K562 (cell line): ENCODE results near the gene CEP295NL. TPM values are rescaled to one million over a fixed set of nuclear protein-coding genes. Genes with fewer than 3 reads are reported as not detected.

Experiments
- ATAC-seq: fragments of 200-7000 bp; cut with Tn5 transposase; 3 replicates; pipeline ENCODE4 v1.9.1; 2020; ENCODE audit warnings: moderate library complexity
- BruUV-seq: library from RNA; stranded (reverse); fragments of 400-500 nt; replicated peaks from 2 replicates; lab custom pipeline; 2021; lab: Mats Ljungman, UMichigan
- CTCF ChIA-PET: fragments of 300-600 bp; formaldehyde crosslinking; extraction: SDS; loops from one replicate; lab custom pipeline; 2021; ENCODE audit warnings: low intra/inter-chr PET ratio; lab: Yijun Ruan, JAX
- POLR2A ChIA-PET: fragments of 300-600, 350-650 bp; sonication (Branson Sonifier 250); formaldehyde crosslinking; extraction: SDS; loops from one replicate; lab custom pipeline; 2021; ENCODE audit warnings: antibody characterized with exemption, inconsistent platforms; lab: Yijun Ruan, JAX
- DNase-seq, 4 experiments: peaks; one replicate each; pipeline versions ENCODE4 v3.0.0 to v3.0.0-alpha.2; 2011 to 2018; ENCODE audit warnings: low spot score in 3 of 4, mixed read lengths in 3 of 4; ENCODE audit errors: extremely low read depth in 1 of 4
- FAIRE-seq: peaks from 2 replicates; lab custom pipeline; 2011; peaks lifted over from hg19 to GRCh38; lab: Jason Lieb, UNC
- H2AFZ ChIP-seq: 2 replicates; pipeline ENCODE4 v1.6.0; 2011; ENCODE audit warnings: low read depth, low read length, control low read depth, inconsistent platforms
- H3K27ac ChIP-seq: fragments of 200-600 bp; 3 replicates; pipeline ENCODE4 v1.8.0; 2011; ENCODE audit warnings: low read depth, mild to moderate bottlenecking, control low read depth, inconsistent platforms, low read length, moderate library complexity, mixed read lengths; ENCODE audit errors: extremely low read depth
- H3K27me3 ChIP-seq, 2 experiments: fragments of 300-600 bp in 1 of 2; 2 replicates in 1 of 2; 3 replicates in 1 of 2; pipeline versions ENCODE4 v1.6.0 to v1.8.0; 2011; ENCODE audit warnings: inconsistent platforms in 2 of 2, low read length in 2 of 2, mild to moderate bottlenecking in 1 of 2, mixed read lengths in 1 of 2, moderate library complexity in 1 of 2; ENCODE audit not compliant: control insufficient read depth in 2 of 2, insufficient read depth in 2 of 2
- H3K36me3 ChIP-seq: fragments of 300-600 bp; 3 replicates; pipeline ENCODE4 v1.8.0; 2011; ENCODE audit warnings: mild to moderate bottlenecking, low read length, inconsistent platforms; ENCODE audit not compliant: control insufficient read depth, insufficient read depth
- H3K4me1 ChIP-seq, 2 experiments: fragments of 200-600 bp in 1 of 2; replicated peaks in 1 of 2; 2 replicates in 1 of 2; 3 replicates in 1 of 2; pipeline versions ENCODE4 v1.5.1 to v1.8.0; 2011; ENCODE audit warnings: inconsistent platforms in 2 of 2, low read length in 2 of 2, mild to moderate bottlenecking in 1 of 2, mixed read lengths in 1 of 2, moderate library complexity in 1 of 2; ENCODE audit not compliant: control insufficient read depth in 2 of 2, insufficient read depth in 2 of 2
- H3K4me2 ChIP-seq: 2 replicates; pipeline ENCODE4 v1.6.1; 2011; ENCODE audit warnings: low read length, control low read depth, inconsistent platforms, mixed read lengths; ENCODE audit not compliant: insufficient read depth
- H3K4me3 ChIP-seq: fragments of 200-600 bp; sonication (generic), shearing (Covaris generic); 2 replicates; pipeline ENCODE4 v1.5.1; 2016; ENCODE audit warnings: control low read depth, inconsistent platforms
- H3K79me2 ChIP-seq: fragments of 200-600 bp; 3 replicates; pipeline ENCODE4 v1.8.0; 2011; ENCODE audit warnings: low read length, inconsistent platforms; ENCODE audit not compliant: control insufficient read depth, insufficient read depth
- H3K9ac ChIP-seq, 2 experiments: 2 replicates each; pipeline versions ENCODE4 v1.6.0 to v1.6.1; 2011; ENCODE audit warnings: low read depth in 2 of 2, low read length in 2 of 2, control low read depth in 1 of 2, inconsistent platforms in 1 of 2, mild to moderate bottlenecking in 1 of 2, mixed read lengths in 1 of 2; ENCODE audit not compliant: insufficient read depth in 1 of 2
- H3K9me1 ChIP-seq: one replicate; pipeline ENCODE4 v1.6.0; 2011; ENCODE audit warnings: inconsistent platforms, mild to moderate bottlenecking, low read length, moderate library complexity; ENCODE audit not compliant: control insufficient read depth, insufficient read depth
- H3K9me3 ChIP-seq: replicated peaks from 2 replicates; pipeline ENCODE4 v1.5.1; 2011; ENCODE audit warnings: low read depth, low read length, inconsistent platforms; ENCODE audit not compliant: control insufficient read depth, insufficient read depth
- H4K20me1 ChIP-seq: replicated peaks from 2 replicates; pipeline ENCODE4 v1.6.1; 2011; ENCODE audit warnings: low read length, inconsistent platforms, mixed read lengths; ENCODE audit not compliant: control insufficient read depth, insufficient read depth
- POLR2AphosphoS5 ChIP-seq: IDR thresholded peaks from 2 replicates; pipeline ENCODE4 v1.6.1; 2011; ENCODE audit warnings: mild to moderate bottlenecking, low read depth, low read length, moderate library complexity; ENCODE audit not compliant: control insufficient read depth, insufficient read depth
- RCOR1 ChIP-seq, 2 experiments: IDR thresholded peaks; 2 replicates each; pipeline ENCODE4 v1.6.1; 2012; ENCODE audit warnings: low read depth in 2 of 2, low read length in 2 of 2, borderline replicate concordance in 1 of 2, improper control_type of control experiment in 1 of 2
- WGBS: fragments of 100-300 bp; shearing (Covaris generic); methylation state at CpG from one replicate; pipeline ENCODE4 v1.1.6; 2016; ENCODE audit warnings: low coverage, mixed read lengths; ENCODE audit not compliant: insufficient coverage; ENCODE audit errors: missing lambda C conversion rate; 5-methylcytosine and 5-hydroxymethylcytosine counted together
- in situ Hi-C: fragments of 300-500 bp; cut with MboI; formaldehyde crosslinking; loops from 4 replicates; pipeline ENCODE4 v1.15.0; 2018; ENCODE audit warnings: inconsistent platforms, mixed read lengths
- intact Hi-C: fragments of 100-400 bp; cut with micrococcal nuclease; formaldehyde crosslinking; loops from 2 replicates; pipeline ENCODE4 v1.14.2; 2022
- polyA plus RNA-seq, 8 experiments: library from polyadenylated mRNA; depleted of rRNA in 4 of 8; stranded (reverse) in 5 of 8; unstranded in 3 of 8; fragments of >200 nt; fragmentation: Nextera tagmentation in 2 of 8; fragmentation: Illumina TruSeq in 1 of 8; extraction: Ambion mirVana in 2 of 8; extraction: Trizol in 1 of 8; gene quantifications; 2 replicates each; pipeline versions ENCODE4 v1.2.1 to v1.2.3, GENCODE V29; 2011 to 2014; ENCODE audit warnings: inconsistent platforms in 1 of 8, missing spikeins in 1 of 8
- total RNA-seq, 7 experiments: library from RNA; depleted of rRNA in 6 of 7; stranded (reverse); fragments of >200 nt in 6 of 7; fragmentation: Illumina TruSeq in 2 of 7; extraction: Trizol in 2 of 7; gene quantifications; 2 replicates each; pipeline versions ENCODE4 v1.2.1 to v1.2.3, GENCODE V29; 2011 to 2021; ENCODE audit warnings: low replicate concordance in 1 of 7
- TF ChIP-seq, protein P1 (sequence below): fragments of 250-450 bp; sonication (Bioruptor Pico); IDR thresholded peaks from 2 replicates; pipeline ENCODE4 v1.8.0; 2022; ENCODE audit warnings: moderate library complexity, mild to moderate bottlenecking, inconsistent platforms

Gene CEP295NL
- total and polyA plus RNA-seq, 9 of the 15 experiments (the other 6 are each of a cell fraction or from before 2014, with no cell fraction given) = not detected

DNA sequence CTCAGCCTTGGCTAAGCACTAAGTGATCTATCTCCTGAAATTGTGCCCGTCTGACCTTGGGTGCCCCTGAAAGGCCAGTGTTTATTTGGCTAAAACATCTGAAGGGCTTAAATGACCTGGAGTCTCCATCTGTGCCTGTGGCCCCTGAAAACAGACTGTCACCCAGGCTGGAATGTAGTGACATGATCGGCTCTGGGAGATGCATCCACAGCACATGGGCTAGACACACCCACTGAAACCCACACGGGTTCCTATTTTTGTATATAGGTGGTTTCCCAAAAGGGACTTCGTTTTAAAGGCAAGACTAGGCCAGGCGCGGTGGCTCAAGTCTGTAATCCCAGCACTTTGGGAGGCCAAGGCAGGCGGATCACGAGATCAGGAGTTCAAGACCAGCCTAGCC is 13.5 kb downstream of the CEP295NL start:
- ChIA-PET CTCF (no interaction called here), POLR2A (interaction anchor here (1.1 kb wide), 1 partner anchor 21 kb away, joined by 4 read pairs; no protein-coding TSS in a partner anchor)
- H4K20me1 ChIP-seq = peaks cover 14% of the 10 kb centered on the region
- H3K79me2 ChIP-seq = no peaks in the 10 kb centered on the region
- H3K4me2 ChIP-seq = no peak overlapping the region
- 2% methylated on average over 8 of the region's 8 CpGs for WGBS
- FAIRE-seq = no peak
- no peaks in the 10 kb centered on the region for H3K9me1 ChIP-seq
- no peak for ATAC-seq
- H2AFZ ChIP-seq = no peak overlapping the region
- no peak overlapping the region for H3K27ac ChIP-seq
- in situ Hi-C loops = no loop called here
- H3K4me1 ChIP-seq = peaks cover 0 to 6% of the 10 kb centered on the region in 2 experiments; a peak in 2 of 5 replicates
- no peaks in the 10 kb centered on the region; the same call in 1 of the 2 replicates for H3K9me3 ChIP-seq
- no peak for TF ChIP-seq POLR2AphosphoS5
- TF ChIP-seq, protein P1, sequence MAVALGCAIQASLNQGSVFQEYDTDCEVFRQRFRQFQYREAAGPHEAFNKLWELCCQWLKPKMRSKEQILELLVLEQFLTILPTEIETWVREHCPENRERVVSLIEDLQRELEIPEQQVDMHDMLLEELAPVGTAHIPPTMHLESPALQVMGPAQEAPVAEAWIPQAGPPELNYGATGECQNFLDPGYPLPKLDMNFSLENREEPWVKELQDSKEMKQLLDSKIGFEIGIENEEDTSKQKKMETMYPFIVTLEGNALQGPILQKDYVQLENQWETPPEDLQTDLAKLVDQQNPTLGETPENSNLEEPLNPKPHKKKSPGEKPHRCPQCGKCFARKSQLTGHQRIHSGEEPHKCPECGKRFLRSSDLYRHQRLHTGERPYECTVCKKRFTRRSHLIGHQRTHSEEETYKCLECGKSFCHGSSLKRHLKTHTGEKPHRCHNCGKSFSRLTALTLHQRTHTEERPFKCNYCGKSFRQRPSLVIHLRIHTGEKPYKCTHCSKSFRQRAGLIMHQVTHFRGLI = no peak
- TF ChIP-seq RCOR1 (IDR thresholded peaks at IDR 0.05; ENCODE audit: borderline replicate concordance in 1 of 2, low read depth in 2 of 2, low read length in 2 of 2) = no peak
- H3K36me3 ChIP-seq = no peaks in the 10 kb centered on the region
- H3K9ac ChIP-seq = no peak overlapping the region
- no TSS peak for BruUV-seq
- H3K27me3 ChIP-seq = peaks cover 43 to 87% of the 10 kb centered on the region in 2 experiments
- H3K4me3 ChIP-seq = no peak overlapping the region
- no peak for DNase-seq
- intact Hi-C loops = no loop called here
